HEK293 (cell line): ENCODE data around the gene BCKDHA.
A peak's percentile ranks its signal among the peaks of the same experiment; 100 is the strongest.

Source experiments
- FEZF1 ChIP-seq: fragments of 450-650 bp; formaldehyde crosslinking; IDR thresholded peaks from 2 replicates; pipeline ENCODE4 v1.5.1; 2016; ENCODE audit warnings: missing biosample characterization, missing genetic modification characterization
- ZBTB21 ChIP-seq: fragments of 450-650 bp; formaldehyde crosslinking; IDR thresholded peaks from 2 replicates; pipeline ENCODE4 v1.5.1; 2017; ENCODE audit warnings: missing biosample characterization, missing genetic modification characterization
- ZIC2 ChIP-seq: fragments of 450-650 bp; formaldehyde crosslinking; IDR thresholded peaks from 2 replicates; pipeline ENCODE4 v1.5.1; 2016; ENCODE audit warnings: missing biosample characterization, missing genetic modification characterization
- ZNF121 ChIP-seq: fragments of 450-650 bp; formaldehyde crosslinking; IDR thresholded peaks from 2 replicates; pipeline ENCODE4 v1.5.1; 2016; ENCODE audit warnings: missing biosample characterization, missing genetic modification characterization
- ZNF146 ChIP-seq: fragments of 450-650 bp; formaldehyde crosslinking; IDR thresholded peaks from 2 replicates; pipeline ENCODE4 v1.5.1; 2016; ENCODE audit warnings: missing biosample characterization, missing genetic modification characterization
- ZNF302 ChIP-seq: fragments of 450-650 bp; formaldehyde crosslinking; IDR thresholded peaks from 2 replicates; pipeline ENCODE4 v1.5.1; 2016; ENCODE audit warnings: missing biosample characterization, missing genetic modification characterization, low read depth
- ZNF37A ChIP-seq: fragments of 450-650 bp; IDR thresholded peaks from 2 replicates; pipeline ENCODE4 v1.5.1; 2018; ENCODE audit warnings: missing biosample characterization, missing genetic modification characterization
- ZNF623 ChIP-seq: fragments of 450-650 bp; formaldehyde crosslinking; IDR thresholded peaks from 2 replicates; pipeline ENCODE4 v1.5.1; 2016; ENCODE audit warnings: missing biosample characterization, missing genetic modification characterization
- ZNF707 ChIP-seq: fragments of 450-650 bp; formaldehyde crosslinking; IDR thresholded peaks from 2 replicates; pipeline ENCODE4 v1.5.1; 2016; ENCODE audit warnings: missing biosample characterization, missing genetic modification characterization
- TF ChIP-seq, protein P1 (sequence below): fragments of 450-650 bp; formaldehyde crosslinking; IDR thresholded peaks from 2 replicates; pipeline ENCODE4 v1.5.1; 2016; ENCODE audit warnings: missing biosample characterization, missing genetic modification characterization
- TF ChIP-seq, protein P2 (sequence below): fragments of 450-650 bp; formaldehyde crosslinking; IDR thresholded peaks from 2 replicates; pipeline ENCODE4 v1.5.1; 2016; ENCODE audit warnings: missing biosample characterization, missing genetic modification characterization
- TF ChIP-seq, protein P3 (sequence below): fragments of 450-650 bp; formaldehyde crosslinking; IDR thresholded peaks from 2 replicates; pipeline ENCODE4 v1.5.1; 2016; ENCODE audit warnings: missing biosample characterization, missing genetic modification characterization, borderline replicate concordance

DNA sequence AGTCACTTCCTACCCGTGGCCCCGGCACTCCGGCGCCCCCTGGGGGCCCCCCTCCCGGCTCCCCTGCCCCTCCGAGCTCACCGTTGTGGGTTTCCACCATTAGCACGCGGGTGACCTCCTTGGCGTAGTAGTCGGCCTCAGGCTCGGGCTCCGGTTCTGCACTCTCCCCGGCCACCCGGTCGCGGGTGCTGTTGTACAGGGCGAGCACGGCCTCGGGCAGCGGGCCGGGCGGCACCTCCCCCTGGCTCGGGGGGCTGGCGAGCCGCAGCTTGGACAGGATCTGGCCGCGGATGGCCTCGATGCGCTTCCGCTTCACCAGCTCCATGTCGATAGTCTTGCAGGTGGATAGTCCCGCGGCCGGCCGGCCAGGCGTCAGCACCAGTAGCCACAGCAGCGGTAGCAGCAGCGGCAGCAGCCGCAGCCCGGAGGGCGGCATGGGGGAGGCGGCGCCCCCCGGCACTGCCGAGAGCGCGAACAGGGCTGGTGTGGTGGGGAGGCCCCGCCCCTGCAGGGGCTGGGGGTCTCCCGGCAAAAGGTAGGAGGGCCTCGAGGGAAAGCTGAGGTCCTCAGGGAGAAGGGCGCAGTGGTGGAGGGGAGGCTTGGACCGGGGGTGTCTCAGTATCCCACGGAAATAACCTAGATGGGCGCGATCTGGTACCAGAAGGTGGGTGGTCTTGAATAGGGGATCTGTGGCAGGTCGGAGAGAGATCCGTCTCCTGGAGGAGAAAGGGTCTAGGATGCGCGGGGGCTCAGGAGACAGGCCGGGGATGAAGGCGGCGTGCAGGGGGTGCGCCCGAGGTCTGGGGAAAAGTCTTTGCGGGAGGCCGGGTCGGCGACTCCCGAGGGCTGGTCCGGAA, 44.8 kb upstream of the BCKDHA start:
- TF ChIP-seq ZBTB21 (no peak), ZNF623 (no peak; the same call in 1 of the 2 replicates), ZIC2 (tag by site-specific recombination) (no peak; the same call in 1 of the 2 replicates), ZNF302 (tag by site-specific recombination) (no peak), ZNF146 (tag by site-specific recombination) (no peak), ZNF121 (tag by site-specific recombination) (no peak), FEZF1 (no peak), ZNF707 (tag by site-specific recombination) (peak; percentile 88), ZNF37A (tag by site-specific recombination) (no peak)
- TF ChIP-seq, protein P1, sequence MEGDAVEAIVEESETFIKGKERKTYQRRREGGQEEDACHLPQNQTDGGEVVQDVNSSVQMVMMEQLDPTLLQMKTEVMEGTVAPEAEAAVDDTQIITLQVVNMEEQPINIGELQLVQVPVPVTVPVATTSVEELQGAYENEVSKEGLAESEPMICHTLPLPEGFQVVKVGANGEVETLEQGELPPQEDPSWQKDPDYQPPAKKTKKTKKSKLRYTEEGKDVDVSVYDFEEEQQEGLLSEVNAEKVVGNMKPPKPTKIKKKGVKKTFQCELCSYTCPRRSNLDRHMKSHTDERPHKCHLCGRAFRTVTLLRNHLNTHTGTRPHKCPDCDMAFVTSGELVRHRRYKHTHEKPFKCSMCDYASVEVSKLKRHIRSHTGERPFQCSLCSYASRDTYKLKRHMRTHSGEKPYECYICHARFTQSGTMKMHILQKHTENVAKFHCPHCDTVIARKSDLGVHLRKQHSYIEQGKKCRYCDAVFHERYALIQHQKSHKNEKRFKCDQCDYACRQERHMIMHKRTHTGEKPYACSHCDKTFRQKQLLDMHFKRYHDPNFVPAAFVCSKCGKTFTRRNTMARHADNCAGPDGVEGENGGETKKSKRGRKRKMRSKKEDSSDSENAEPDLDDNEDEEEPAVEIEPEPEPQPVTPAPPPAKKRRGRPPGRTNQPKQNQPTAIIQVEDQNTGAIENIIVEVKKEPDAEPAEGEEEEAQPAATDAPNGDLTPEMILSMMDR (tag by site-specific recombination), result peak; percentile 96
- TF ChIP-seq, protein P2, sequence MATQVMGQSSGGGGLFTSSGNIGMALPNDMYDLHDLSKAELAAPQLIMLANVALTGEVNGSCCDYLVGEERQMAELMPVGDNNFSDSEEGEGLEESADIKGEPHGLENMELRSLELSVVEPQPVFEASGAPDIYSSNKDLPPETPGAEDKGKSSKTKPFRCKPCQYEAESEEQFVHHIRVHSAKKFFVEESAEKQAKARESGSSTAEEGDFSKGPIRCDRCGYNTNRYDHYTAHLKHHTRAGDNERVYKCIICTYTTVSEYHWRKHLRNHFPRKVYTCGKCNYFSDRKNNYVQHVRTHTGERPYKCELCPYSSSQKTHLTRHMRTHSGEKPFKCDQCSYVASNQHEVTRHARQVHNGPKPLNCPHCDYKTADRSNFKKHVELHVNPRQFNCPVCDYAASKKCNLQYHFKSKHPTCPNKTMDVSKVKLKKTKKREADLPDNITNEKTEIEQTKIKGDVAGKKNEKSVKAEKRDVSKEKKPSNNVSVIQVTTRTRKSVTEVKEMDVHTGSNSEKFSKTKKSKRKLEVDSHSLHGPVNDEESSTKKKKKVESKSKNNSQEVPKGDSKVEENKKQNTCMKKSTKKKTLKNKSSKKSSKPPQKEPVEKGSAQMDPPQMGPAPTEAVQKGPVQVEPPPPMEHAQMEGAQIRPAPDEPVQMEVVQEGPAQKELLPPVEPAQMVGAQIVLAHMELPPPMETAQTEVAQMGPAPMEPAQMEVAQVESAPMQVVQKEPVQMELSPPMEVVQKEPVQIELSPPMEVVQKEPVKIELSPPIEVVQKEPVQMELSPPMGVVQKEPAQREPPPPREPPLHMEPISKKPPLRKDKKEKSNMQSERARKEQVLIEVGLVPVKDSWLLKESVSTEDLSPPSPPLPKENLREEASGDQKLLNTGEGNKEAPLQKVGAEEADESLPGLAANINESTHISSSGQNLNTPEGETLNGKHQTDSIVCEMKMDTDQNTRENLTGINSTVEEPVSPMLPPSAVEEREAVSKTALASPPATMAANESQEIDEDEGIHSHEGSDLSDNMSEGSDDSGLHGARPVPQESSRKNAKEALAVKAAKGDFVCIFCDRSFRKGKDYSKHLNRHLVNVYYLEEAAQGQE (tag by site-specific recombination), result no peak
- TF ChIP-seq, protein P3, sequence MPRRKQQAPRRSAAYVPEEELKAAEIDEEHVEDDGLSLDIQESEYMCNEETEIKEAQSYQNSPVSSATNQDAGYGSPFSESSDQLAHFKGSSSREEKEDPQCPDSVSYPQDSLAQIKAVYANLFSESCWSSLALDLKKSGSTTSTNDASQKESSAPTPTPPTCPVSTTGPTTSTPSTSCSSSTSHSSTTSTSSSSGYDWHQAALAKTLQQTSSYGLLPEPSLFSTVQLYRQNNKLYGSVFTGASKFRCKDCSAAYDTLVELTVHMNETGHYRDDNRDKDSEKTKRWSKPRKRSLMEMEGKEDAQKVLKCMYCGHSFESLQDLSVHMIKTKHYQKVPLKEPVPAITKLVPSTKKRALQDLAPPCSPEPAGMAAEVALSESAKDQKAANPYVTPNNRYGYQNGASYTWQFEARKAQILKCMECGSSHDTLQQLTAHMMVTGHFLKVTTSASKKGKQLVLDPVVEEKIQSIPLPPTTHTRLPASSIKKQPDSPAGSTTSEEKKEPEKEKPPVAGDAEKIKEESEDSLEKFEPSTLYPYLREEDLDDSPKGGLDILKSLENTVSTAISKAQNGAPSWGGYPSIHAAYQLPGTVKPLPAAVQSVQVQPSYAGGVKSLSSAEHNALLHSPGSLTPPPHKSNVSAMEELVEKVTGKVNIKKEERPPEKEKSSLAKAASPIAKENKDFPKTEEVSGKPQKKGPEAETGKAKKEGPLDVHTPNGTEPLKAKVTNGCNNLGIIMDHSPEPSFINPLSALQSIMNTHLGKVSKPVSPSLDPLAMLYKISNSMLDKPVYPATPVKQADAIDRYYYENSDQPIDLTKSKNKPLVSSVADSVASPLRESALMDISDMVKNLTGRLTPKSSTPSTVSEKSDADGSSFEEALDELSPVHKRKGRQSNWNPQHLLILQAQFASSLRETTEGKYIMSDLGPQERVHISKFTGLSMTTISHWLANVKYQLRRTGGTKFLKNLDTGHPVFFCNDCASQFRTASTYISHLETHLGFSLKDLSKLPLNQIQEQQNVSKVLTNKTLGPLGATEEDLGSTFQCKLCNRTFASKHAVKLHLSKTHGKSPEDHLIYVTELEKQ (tag by site-specific recombination), result no peak
